Fibroblast of lung (primary cell): ENCODE results near the gene EIF4A3. TPM values are rescaled to one million over a fixed set of nuclear protein-coding genes. Genes with fewer than 3 reads are reported as not detected.

ENCODE experiments used
- DNase-seq, 2 donors: peaks; one replicate each; pipeline versions ENCODE4 v3.0.0 to v3.0.0-alpha.2; 2010; ENCODE audit warnings: low read depth in 2 of 2
- H2AFZ ChIP-seq: 2 replicates; pipeline ENCODE4 v1.5.1; 2012; ENCODE audit warnings: low read length, control low read depth, inconsistent platforms
- H3K27ac ChIP-seq: 2 replicates; pipeline ENCODE4 v1.5.1; 2011; ENCODE audit warnings: low read length, control low read depth; ENCODE audit not compliant: insufficient read depth
- H3K27me3 ChIP-seq: 2 replicates; pipeline ENCODE4 v1.5.1; 2011; ENCODE audit warnings: mild to moderate bottlenecking, low read length; ENCODE audit not compliant: control insufficient read depth, insufficient read depth
- H3K36me3 ChIP-seq: 2 replicates; pipeline ENCODE4 v1.5.1; 2011; ENCODE audit warnings: low read length; ENCODE audit not compliant: control insufficient read depth, insufficient read depth
- H3K4me1 ChIP-seq: 2 replicates; pipeline ENCODE4 v1.5.1; 2011; ENCODE audit warnings: low read length; ENCODE audit not compliant: control insufficient read depth, insufficient read depth; ENCODE audit errors: extremely low read depth
- H3K4me2 ChIP-seq: 2 replicates; pipeline ENCODE4 v1.5.1; 2011; ENCODE audit warnings: low read length, control low read depth; ENCODE audit not compliant: insufficient read depth; ENCODE audit errors: extremely low read depth
- H3K4me3 ChIP-seq, 4 experiments: fragments of 200-600 bp in 1 of 4; sonication (generic) in 1 of 4; replicated peaks in 1 of 4; 2 replicates each; pipeline ENCODE4 v1.5.1; 2011 to 2016; ENCODE audit warnings: low read length in 4 of 4, low read depth in 3 of 4, mild to moderate bottlenecking in 3 of 4, control low read depth in 2 of 4, inconsistent platforms in 1 of 4, mixed read lengths in 1 of 4; ENCODE audit not compliant: insufficient read depth in 1 of 4; ENCODE audit errors: control extremely low read depth in 1 of 4
- H3K79me2 ChIP-seq: 2 replicates; pipeline ENCODE4 v1.5.1; 2012; ENCODE audit warnings: mild to moderate bottlenecking, low read length, inconsistent platforms; ENCODE audit not compliant: control insufficient read depth, insufficient read depth
- H3K9ac ChIP-seq: 2 replicates; pipeline ENCODE4 v1.5.1; 2011; ENCODE audit warnings: mild to moderate bottlenecking, low read length, control low read depth; ENCODE audit not compliant: insufficient read depth
- H3K9me3 ChIP-seq: 2 replicates; pipeline ENCODE4 v1.5.1; 2012; ENCODE audit warnings: low read depth, low read length; ENCODE audit not compliant: control insufficient read depth, insufficient read depth
- H4K20me1 ChIP-seq: 2 replicates; pipeline ENCODE4 v1.5.1; 2011; ENCODE audit warnings: low read length; ENCODE audit not compliant: control insufficient read depth, insufficient read depth; ENCODE audit errors: extremely low read depth
- EZH2 ChIP-seq: IDR thresholded peaks from 2 replicates; pipeline ENCODE4 v1.5.1; 2012; ENCODE audit warnings: low read length, control low read depth, mild to moderate bottlenecking; ENCODE audit errors: missing control alignments
- polyA plus RNA-seq, 2 donors: library from polyadenylated mRNA; depleted of rRNA in 1 of 2; stranded (reverse) in 1 of 2; unstranded in 1 of 2; fragments of >200 nt; gene quantifications; 2 replicates each; pipeline ENCODE4 v1.2.1, GENCODE V29; 2011 to 2012; ENCODE audit warnings: missing spikeins in 1 of 2
- total RNA-seq: library from RNA; depleted of rRNA; stranded (reverse); fragments of >200 nt; gene quantifications from 2 replicates; pipeline ENCODE4 v1.2.1, GENCODE V29; 2014
- TF ChIP-seq, protein P1 (sequence below), 2 donors: IDR thresholded peaks in 1 of 2; conservative IDR thresholded peaks in 1 of 2; 1 replicate in 1 of 2; 2 replicates in 1 of 2; pipeline ENCODE4 v1.5.1; 2011 to 2012; ENCODE audit warnings: low read length in 2 of 2, control low read depth in 1 of 2, inconsistent platforms in 1 of 2, low read depth in 1 of 2, mild to moderate bottlenecking in 1 of 2

Gene EIF4A3
- total and polyA plus RNA-seq, 2 donors (not counting 1 experiment from before 2014, with no cell fraction given): 73.2 to 110 TPM

GRCh38 chr17:80190716-80191115 is 43.8 kb upstream of the EIF4A3 start:
- H3K9ac ChIP-seq: no peak overlapping the region
- no peak overlapping the region for H3K27ac ChIP-seq
- H2AFZ ChIP-seq: no peak overlapping the region
- H3K4me2 ChIP-seq: no peak overlapping the region
- H3K4me1 ChIP-seq: no peaks in the 10 kb centered on the region
- no peaks in the 10 kb centered on the region for H3K27me3 ChIP-seq
- no peaks in the 10 kb centered on the region for H3K36me3 ChIP-seq
- no peaks in the 10 kb centered on the region for H3K9me3 ChIP-seq
- H3K4me3 ChIP-seq: no peak overlapping the region
- no peak for DNase-seq
- H4K20me1 ChIP-seq: no peaks in the 10 kb centered on the region
- TF ChIP-seq, protein P1, sequence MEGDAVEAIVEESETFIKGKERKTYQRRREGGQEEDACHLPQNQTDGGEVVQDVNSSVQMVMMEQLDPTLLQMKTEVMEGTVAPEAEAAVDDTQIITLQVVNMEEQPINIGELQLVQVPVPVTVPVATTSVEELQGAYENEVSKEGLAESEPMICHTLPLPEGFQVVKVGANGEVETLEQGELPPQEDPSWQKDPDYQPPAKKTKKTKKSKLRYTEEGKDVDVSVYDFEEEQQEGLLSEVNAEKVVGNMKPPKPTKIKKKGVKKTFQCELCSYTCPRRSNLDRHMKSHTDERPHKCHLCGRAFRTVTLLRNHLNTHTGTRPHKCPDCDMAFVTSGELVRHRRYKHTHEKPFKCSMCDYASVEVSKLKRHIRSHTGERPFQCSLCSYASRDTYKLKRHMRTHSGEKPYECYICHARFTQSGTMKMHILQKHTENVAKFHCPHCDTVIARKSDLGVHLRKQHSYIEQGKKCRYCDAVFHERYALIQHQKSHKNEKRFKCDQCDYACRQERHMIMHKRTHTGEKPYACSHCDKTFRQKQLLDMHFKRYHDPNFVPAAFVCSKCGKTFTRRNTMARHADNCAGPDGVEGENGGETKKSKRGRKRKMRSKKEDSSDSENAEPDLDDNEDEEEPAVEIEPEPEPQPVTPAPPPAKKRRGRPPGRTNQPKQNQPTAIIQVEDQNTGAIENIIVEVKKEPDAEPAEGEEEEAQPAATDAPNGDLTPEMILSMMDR (conservative IDR thresholded peaks at IDR 0.05 in 1 of 2, IDR thresholded peaks at IDR 0.05 in 1 of 2; ENCODE audit: low read depth in 1 of 2, low read length in 2 of 2): no peak
- no peak for TF ChIP-seq EZH2
- no peaks in the 10 kb centered on the region for H3K79me2 ChIP-seq

GRCh38 chr17:80189611-80190010 is 42.7 kb upstream of the EIF4A3 start:
- H4K20me1 ChIP-seq: no peaks in the 10 kb centered on the region
- H3K27me3 ChIP-seq: no peaks in the 10 kb centered on the region
- H3K9ac ChIP-seq: no peak overlapping the region
- H3K79me2 ChIP-seq: no peaks in the 10 kb centered on the region
- no peak overlapping the region for H2AFZ ChIP-seq
- H3K4me2 ChIP-seq: no peak overlapping the region
- no peaks in the 10 kb centered on the region for H3K9me3 ChIP-seq
- TF ChIP-seq EZH2: no peak
- TF ChIP-seq, protein P1 (conservative IDR thresholded peaks at IDR 0.05 in 1 of 2, IDR thresholded peaks at IDR 0.05 in 1 of 2; ENCODE audit: low read depth in 1 of 2, low read length in 2 of 2): no peak
- no peaks in the 10 kb centered on the region for H3K4me1 ChIP-seq
- no peak overlapping the region for H3K27ac ChIP-seq
- no peak overlapping the region for H3K4me3 ChIP-seq
- DNase-seq: no peak
- no peaks in the 10 kb centered on the region for H3K36me3 ChIP-seq

DNA sequence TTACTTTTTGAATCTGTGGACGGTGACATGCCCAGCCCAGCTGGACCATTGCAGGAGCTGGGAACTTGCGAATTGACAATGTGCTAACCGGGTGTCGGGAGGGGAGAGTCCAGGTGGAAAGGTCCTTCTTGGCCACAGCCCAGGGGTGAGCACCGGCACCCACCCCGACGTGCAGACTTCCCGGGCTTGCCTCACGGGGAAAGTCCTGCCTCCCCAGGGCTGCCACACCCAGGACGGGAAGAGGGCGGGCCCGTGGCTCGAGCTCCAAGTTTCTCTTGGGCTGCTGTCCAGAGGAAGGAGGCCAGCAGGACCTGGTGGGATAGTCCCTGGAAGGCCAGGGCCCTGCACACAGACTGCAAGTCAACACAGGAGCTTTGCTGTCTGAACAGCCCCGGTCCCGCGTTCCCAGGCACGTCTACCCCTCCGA is 40.6 kb upstream of the EIF4A3 start:
- Histone ChIP-seq H3K4me3 (peak overlapping the region in 3 of 4 experiments; percentile 30 to 49 (median 33)), H3K9me3 (no peaks in the 10 kb centered on the region), H3K4me1 (no peaks in the 10 kb centered on the region), H3K79me2 (no peaks in the 10 kb centered on the region), H3K27me3 (no peaks in the 10 kb centered on the region), H3K27ac (no peak overlapping the region), H3K36me3 (no peaks in the 10 kb centered on the region), H3K4me2 (peak overlapping the region; percentile 75), H4K20me1 (no peaks in the 10 kb centered on the region), H3K9ac (no peak overlapping the region), H2AFZ (peak overlapping the region; percentile 77)
- DNase-seq: peak in 1 of 2 donors; percentile 38
- TF ChIP-seq, protein P1 (conservative IDR thresholded peaks at IDR 0.05 in 1 of 2, IDR thresholded peaks at IDR 0.05 in 1 of 2; ENCODE audit: low read depth in 1 of 2, low read length in 2 of 2): no peak
- TF ChIP-seq EZH2: no peak
